Measurements from ENCODE around the gene SLC49A3. TPM values are rescaled to one million over a fixed set of nuclear protein-coding genes. Genes with fewer than 3 reads are reported as not detected.

The SLC49A3 gene
- total RNA-seq, 1 experiment from 2014 or later, result 5.5 TPM

GRCh38 chr4:704198-704891, 15.4 kb upstream of the SLC49A3 start (continued):
- TF ChIP-seq CBX3 (IDR thresholded peaks at IDR 0.05; ENCODE audit: low read depth), result no peak
- no peak for TF ChIP-seq EZH2phosphoT487 (IDR thresholded peaks at IDR 0.05; ENCODE audit: borderline replicate concordance)
- TF ChIP-seq SP1 (IDR thresholded peaks at IDR 0.05; ENCODE audit: low read depth), result no peak
- TF ChIP-seq EGR1 (IDR thresholded peaks at IDR 0.05; ENCODE audit: low read depth), result no peak
- no peak for TF ChIP-seq EZH2 (IDR thresholded peaks at IDR 0.05)
- TF ChIP-seq ZBTB33 (IDR thresholded peaks at IDR 0.05; ENCODE audit: extremely low read depth, insufficient replicate concordance, low read length), result no peak
- no peak for TF ChIP-seq RAD21 (IDR thresholded peaks at IDR 0.05; ENCODE audit: low read depth)
- TF ChIP-seq POLR2A (IDR thresholded peaks at IDR 0.05; ENCODE audit: borderline replicate concordance, extremely low read depth, insufficient read depth, insufficient read length), result no peak
- no peak for TF ChIP-seq JUND (IDR thresholded peaks at IDR 0.05)
- TF ChIP-seq ELF1 (IDR thresholded peaks at IDR 0.05; ENCODE audit: borderline replicate concordance, low read depth), result no peak
- TF ChIP-seq, protein P1, sequence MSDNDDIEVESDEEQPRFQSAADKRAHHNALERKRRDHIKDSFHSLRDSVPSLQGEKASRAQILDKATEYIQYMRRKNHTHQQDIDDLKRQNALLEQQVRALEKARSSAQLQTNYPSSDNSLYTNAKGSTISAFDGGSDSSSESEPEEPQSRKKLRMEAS (IDR thresholded peaks at IDR 0.05), result no peak
- TF ChIP-seq, protein P2, sequence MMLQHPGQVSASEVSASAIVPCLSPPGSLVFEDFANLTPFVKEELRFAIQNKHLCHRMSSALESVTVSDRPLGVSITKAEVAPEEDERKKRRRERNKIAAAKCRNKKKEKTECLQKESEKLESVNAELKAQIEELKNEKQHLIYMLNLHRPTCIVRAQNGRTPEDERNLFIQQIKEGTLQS (IDR thresholded peaks at IDR 0.05), result no peak

Measured in HCT116 (cell line).